Measurements from ENCODE around the gene AGBL1. TPM values are rescaled to one million over a fixed set of nuclear protein-coding genes. Genes with fewer than 3 reads are reported as not detected.

Gene AGBL1
- polyA plus RNA-seq, 1 donor (not counting 4 experiments of a cell fraction or from before 2014, with no cell fraction given), result not detected

DNA sequence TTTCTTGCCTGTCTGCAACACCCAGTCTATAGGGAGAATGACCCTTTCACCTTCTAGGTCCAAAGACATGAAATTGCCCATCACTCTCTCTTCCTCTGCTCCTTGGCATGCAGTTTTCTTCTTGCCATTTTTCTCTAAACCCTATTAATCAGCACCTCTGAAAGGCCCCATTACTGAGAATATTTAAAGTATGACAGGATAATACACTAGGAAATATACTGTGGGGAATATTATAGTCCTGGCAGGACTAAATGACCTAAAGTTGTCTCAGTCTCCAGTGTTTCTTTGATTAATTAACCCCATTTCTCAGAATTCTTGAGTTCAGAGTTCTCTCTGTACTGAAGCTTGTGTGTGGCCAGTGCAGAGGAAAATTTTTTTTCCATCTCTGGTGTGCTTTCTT, 730.7 kb downstream of the AGBL1 start:
- dilution Hi-C loops (cut with MboI; ENCODE audit: extremely low pct_ligation_motif_present, low sequenced_read_pairs), result no loop called here
- no peak overlapping the region for H3K4me2 ChIP-seq (ENCODE audit: control insufficient read depth, extremely low read depth, insufficient read depth, low read depth, low read length)
- no peak for FAIRE-seq
- H3K9me3 ChIP-seq (ENCODE audit: control insufficient read depth, low read depth, low read length), result no peaks in the 10 kb centered on the region
- H4K20me1 ChIP-seq (ENCODE audit: control insufficient read depth, extremely low read depth, insufficient read depth, low read length), result no peaks in the 10 kb centered on the region
- TF ChIP-seq, protein P1, sequence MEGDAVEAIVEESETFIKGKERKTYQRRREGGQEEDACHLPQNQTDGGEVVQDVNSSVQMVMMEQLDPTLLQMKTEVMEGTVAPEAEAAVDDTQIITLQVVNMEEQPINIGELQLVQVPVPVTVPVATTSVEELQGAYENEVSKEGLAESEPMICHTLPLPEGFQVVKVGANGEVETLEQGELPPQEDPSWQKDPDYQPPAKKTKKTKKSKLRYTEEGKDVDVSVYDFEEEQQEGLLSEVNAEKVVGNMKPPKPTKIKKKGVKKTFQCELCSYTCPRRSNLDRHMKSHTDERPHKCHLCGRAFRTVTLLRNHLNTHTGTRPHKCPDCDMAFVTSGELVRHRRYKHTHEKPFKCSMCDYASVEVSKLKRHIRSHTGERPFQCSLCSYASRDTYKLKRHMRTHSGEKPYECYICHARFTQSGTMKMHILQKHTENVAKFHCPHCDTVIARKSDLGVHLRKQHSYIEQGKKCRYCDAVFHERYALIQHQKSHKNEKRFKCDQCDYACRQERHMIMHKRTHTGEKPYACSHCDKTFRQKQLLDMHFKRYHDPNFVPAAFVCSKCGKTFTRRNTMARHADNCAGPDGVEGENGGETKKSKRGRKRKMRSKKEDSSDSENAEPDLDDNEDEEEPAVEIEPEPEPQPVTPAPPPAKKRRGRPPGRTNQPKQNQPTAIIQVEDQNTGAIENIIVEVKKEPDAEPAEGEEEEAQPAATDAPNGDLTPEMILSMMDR (optimal IDR thresholded peaks at IDR 0.05 in 1 of 3, IDR thresholded peaks at IDR 0.05 in 1 of 3, conservative IDR thresholded peaks at IDR 0.05 in 1 of 3; ENCODE audit: extremely low read depth in 1 of 3, insufficient read depth in 2 of 3, low read length in 3 of 3), result no peak
- no peak for TF ChIP-seq EZH2 (IDR thresholded peaks at IDR 0.05; ENCODE audit: low read length)
- DNase-seq (ENCODE audit: low read depth, low spot score), result no peak
- H3K4me1 ChIP-seq (ENCODE audit: control insufficient read depth, extremely low read depth, insufficient read depth, low read length), result no peaks in the 10 kb centered on the region
- no peak overlapping the region for H3K9ac ChIP-seq (ENCODE audit: control insufficient read depth, extremely low read depth, insufficient read depth, low read length)
- no peaks in the 10 kb centered on the region for H3K9me1 ChIP-seq (ENCODE audit: control insufficient read depth, extremely low read depth, insufficient read depth, low read length)
- H3K27ac ChIP-seq (ENCODE audit: control insufficient read depth, insufficient read depth, low read length), result no peak overlapping the region
- H3K27me3 ChIP-seq (ENCODE audit: control insufficient read depth, extremely low read depth, insufficient read depth, low read length), result no peaks in the 10 kb centered on the region
- no peaks in the 10 kb centered on the region for H3K36me3 ChIP-seq (ENCODE audit: control insufficient read depth in 2 of 2, extremely low read depth in 1 of 2, insufficient read depth in 2 of 2, low read length in 2 of 2)
- H3K4me3 ChIP-seq (ENCODE audit: control insufficient read depth in 2 of 3, extremely low read depth in 1 of 3, insufficient read depth in 2 of 3, low read depth in 1 of 3, low read length in 3 of 3), result no peak overlapping the region
- no peaks in the 10 kb centered on the region for H3K79me2 ChIP-seq (ENCODE audit: control insufficient read depth, insufficient read depth, low read length)
- no peak overlapping the region for H2AFZ ChIP-seq (ENCODE audit: control insufficient read depth, low read length)

DNA sequence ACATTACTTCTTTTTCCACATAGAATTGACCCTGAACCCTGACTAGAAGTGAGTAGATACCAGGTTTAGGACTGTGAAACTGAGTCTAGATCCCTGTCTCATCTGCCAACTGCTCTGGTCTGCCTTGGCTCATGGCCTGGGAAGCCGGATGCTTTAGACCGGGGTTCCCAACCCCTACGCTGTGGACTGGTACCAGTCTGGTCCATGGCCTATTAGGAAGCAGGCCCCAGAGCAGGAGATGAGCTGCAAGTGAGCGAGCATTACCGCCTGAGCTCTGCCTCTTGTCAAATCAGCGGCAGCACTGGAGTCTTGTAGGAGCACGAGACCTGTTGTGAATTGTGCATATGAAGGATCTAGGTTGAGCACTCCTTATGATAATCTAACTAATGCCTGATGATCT, 734.2 kb downstream of the AGBL1 start:
- no peaks in the 10 kb centered on the region for H3K4me1 ChIP-seq (ENCODE audit: control insufficient read depth, extremely low read depth, insufficient read depth, low read length)
- H3K9me1 ChIP-seq (ENCODE audit: control insufficient read depth, extremely low read depth, insufficient read depth, low read length), result no peaks in the 10 kb centered on the region
- H3K9me3 ChIP-seq (ENCODE audit: control insufficient read depth, low read depth, low read length), result no peaks in the 10 kb centered on the region
- no peak overlapping the region for H3K27ac ChIP-seq (ENCODE audit: control insufficient read depth, insufficient read depth, low read length)
- no peak overlapping the region for H3K4me2 ChIP-seq (ENCODE audit: control insufficient read depth, extremely low read depth, insufficient read depth, low read depth, low read length)
- H3K27me3 ChIP-seq (ENCODE audit: control insufficient read depth, extremely low read depth, insufficient read depth, low read length), result no peaks in the 10 kb centered on the region
- no peaks in the 10 kb centered on the region for H4K20me1 ChIP-seq (ENCODE audit: control insufficient read depth, extremely low read depth, insufficient read depth, low read length)
- no peaks in the 10 kb centered on the region for H3K79me2 ChIP-seq (ENCODE audit: control insufficient read depth, insufficient read depth, low read length)
- TF ChIP-seq EZH2 (IDR thresholded peaks at IDR 0.05; ENCODE audit: low read length), result no peak
- TF ChIP-seq, protein P1 (optimal IDR thresholded peaks at IDR 0.05 in 1 of 3, IDR thresholded peaks at IDR 0.05 in 1 of 3, conservative IDR thresholded peaks at IDR 0.05 in 1 of 3; ENCODE audit: extremely low read depth in 1 of 3, insufficient read depth in 2 of 3, low read length in 3 of 3), result no peak
- no peak for DNase-seq (ENCODE audit: low read depth, low spot score)
- no peaks in the 10 kb centered on the region for H3K36me3 ChIP-seq (ENCODE audit: control insufficient read depth in 2 of 2, extremely low read depth in 1 of 2, insufficient read depth in 2 of 2, low read length in 2 of 2)
- no peak overlapping the region for H3K9ac ChIP-seq (ENCODE audit: control insufficient read depth, extremely low read depth, insufficient read depth, low read length)
- dilution Hi-C loops (cut with MboI; ENCODE audit: extremely low pct_ligation_motif_present, low sequenced_read_pairs), result no loop called here
- H3K4me3 ChIP-seq (ENCODE audit: control insufficient read depth in 2 of 3, extremely low read depth in 1 of 3, insufficient read depth in 2 of 3, low read depth in 1 of 3, low read length in 3 of 3), result no peak overlapping the region
- no peak overlapping the region for H2AFZ ChIP-seq (ENCODE audit: control insufficient read depth, low read length)
- no peak for FAIRE-seq
